GM12874 (cell line): ENCODE data around the gene TPPP.

Experiments used
- TF ChIP-seq, protein P1 (sequence below): IDR thresholded peaks from 2 replicates; pipeline ENCODE4 v1.5.1; 2011; ENCODE audit warnings: low read depth, mild to moderate bottlenecking, control low read depth, low read length, moderate library complexity; ENCODE audit not compliant: insufficient read depth

The TPPP gene

DNA sequence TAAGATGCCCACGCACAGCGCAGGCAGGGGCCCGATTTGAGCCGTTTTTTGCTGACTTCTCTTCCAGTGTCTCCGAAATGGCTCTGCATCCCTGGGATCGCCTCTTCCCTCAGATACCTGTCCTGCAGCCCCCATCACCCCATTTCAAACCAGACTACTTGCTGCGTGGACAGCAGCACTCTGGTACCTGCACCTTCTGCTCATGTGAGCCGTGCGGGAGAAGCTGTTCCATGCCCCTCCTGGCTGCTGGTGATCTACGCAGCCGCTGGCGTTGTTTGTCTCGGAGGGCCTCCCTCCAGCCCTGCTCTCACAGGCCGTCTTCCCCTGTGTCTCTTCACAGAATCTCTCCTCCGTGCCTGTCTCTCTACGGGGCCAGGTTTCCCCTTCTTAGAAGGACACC is 67.6 kb downstream of the TPPP start:
- TF ChIP-seq, protein P1, sequence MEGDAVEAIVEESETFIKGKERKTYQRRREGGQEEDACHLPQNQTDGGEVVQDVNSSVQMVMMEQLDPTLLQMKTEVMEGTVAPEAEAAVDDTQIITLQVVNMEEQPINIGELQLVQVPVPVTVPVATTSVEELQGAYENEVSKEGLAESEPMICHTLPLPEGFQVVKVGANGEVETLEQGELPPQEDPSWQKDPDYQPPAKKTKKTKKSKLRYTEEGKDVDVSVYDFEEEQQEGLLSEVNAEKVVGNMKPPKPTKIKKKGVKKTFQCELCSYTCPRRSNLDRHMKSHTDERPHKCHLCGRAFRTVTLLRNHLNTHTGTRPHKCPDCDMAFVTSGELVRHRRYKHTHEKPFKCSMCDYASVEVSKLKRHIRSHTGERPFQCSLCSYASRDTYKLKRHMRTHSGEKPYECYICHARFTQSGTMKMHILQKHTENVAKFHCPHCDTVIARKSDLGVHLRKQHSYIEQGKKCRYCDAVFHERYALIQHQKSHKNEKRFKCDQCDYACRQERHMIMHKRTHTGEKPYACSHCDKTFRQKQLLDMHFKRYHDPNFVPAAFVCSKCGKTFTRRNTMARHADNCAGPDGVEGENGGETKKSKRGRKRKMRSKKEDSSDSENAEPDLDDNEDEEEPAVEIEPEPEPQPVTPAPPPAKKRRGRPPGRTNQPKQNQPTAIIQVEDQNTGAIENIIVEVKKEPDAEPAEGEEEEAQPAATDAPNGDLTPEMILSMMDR = no peak

DNA sequence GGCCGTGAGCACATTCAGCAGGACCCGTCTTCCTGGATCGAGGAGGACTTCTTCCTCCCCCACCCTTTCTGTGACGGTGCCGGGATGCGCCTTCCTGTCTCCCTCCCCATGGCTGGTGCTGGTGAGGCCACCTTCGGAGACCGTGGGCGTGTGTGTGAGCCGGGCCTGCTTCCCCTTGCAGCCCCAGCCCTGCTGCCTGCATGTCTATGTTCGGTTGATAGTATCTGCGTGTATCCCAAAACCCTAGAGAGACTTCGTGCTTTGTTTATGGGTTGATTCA is 68.3 kb downstream of the TPPP start:
- TF ChIP-seq, protein P1 = no peak

DNA sequence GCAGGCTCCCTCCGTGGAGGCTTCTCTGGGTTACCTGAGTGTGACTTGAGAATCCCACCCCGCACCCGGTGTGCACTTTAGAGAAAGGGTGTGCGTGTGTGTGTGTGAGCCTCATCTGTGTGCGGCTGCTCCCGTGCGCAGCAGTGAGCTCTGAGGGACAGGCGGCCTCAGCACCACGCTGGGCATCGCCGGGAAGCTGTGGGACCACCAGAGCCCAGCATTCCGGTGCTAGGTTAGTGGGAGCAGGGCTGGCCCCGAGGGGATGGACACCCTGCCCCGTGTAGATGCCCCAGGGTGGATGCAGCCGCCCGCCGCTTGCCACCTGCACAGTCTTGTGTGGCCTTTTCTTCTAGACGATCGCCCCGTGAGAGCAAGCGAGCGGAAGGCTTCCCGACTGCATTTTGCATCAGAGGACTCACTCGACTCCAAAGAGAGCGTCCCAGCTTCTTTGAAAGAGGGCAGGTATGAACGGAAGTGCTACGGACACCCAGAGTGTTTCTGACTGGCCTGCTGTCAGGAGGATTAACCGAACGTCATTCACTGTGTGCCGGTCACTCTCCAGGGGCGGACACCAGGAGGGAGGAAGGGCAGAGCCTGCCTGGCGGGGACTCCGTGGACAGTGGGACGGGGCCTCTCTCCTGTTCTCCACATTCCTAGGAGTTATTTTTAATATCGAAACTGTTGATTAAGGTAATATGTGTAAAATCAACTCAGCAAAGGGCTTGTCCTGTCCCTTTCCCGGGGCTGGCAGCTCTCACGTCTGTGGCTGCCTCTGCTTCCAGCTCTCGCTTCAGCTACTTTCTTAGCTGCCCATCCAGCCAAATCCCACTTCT is 68.8 kb downstream of the TPPP start:
- TF ChIP-seq, protein P1 = no peak

DNA sequence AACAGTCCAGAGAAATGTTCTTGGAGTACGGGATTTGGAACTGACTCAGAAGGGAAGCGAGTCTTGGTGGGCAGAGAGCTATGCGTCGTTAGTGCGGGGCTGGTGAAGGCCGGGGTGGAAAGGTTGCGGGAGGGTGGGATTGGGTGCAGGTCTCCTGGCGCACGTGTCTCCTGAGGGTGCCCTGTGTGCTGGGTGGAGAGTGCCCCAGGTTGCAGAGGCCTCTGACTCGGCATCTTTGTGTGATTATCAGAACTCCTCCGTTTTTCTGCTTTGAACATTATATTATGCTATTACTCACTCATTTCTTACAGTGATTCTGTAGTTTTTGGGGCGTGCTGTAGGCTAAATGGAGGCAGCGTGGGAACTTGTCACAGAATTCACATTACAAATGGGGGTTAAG is 69.6 kb downstream of the TPPP start:
- TF ChIP-seq, protein P1 = no peak

DNA sequence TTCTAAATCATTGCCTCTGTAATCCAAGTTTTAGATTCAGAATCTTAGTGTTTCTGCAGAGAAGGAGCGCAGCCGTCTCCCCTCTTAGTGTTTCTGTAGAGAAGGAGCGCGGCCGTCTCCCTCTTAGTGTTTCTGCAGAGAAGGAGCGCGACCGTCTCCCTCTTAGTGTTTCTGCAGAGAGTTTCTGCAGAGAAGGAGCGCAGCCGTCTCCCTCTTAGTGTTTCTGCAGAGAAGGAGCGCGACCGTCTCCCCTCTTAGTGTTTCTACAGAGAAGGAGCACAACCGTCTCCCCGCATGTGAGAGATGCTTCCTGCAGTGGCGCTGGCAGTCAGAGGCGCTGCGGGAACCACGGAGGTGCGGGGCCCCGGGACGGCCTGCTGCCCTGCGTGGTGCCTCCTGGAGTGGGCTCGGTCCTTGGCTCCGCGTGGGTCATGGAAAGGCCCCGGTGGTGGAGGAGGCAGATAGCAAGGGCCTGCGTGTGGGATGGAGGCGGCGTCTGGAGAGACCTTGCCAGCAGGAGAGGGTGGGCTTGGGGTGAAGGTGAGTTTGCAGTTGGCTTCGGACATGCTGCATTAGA is 70.1 kb downstream of the TPPP start:
- TF ChIP-seq, protein P1 = no peak

DNA sequence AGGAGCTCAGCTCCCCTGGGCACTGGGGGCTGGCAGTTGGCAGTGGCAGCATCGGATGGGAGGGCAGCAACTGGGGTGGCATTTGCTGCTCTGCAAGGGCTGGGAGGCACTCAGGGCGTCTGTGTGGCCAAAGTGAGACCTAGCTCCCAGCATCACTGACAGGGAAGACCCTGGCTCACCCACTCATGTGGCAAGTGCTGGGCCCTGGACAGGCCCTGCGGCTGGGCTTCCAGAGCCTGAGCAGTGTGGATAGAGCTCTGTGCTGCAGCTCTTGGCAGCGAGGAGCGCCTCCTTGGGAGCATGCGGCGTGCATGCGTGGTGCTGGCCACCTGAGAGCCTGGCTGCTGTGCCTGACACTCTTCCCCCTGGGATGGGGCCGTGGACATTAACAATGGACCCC is 70.8 kb downstream of the TPPP start:
- TF ChIP-seq, protein P1 = no peak

DNA sequence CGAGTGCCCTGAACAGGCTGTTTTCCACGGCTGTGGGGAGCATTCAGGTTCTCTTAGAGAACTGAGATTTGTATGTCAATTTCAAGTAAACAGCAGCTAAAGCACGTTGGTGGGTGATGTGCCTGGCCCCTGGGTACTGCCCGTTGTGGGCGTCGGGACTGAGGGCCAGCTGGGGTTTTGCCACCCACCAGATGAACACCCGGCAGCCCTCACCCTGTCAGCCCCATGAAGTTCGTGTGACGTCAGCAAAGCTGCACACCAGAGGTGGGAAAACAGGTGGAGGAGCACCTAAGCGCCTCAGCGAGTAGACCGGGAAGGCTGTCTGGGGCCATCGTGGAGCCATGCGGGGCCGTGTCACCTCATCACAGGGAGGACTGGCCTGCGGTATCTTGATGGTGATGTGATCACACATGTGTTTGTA is 71.8 kb downstream of the TPPP start:
- TF ChIP-seq, protein P1 = no peak
